Urinary bladder (tissue), 4 donors: ENCODE measurements around the gene COBL. TPM values are rescaled to one million over a fixed set of nuclear protein-coding genes. Genes with fewer than 3 reads are reported as not detected.

Source experiments
- DNase-seq: peaks from one replicate; pipeline ENCODE4 v3.0.0-alpha.2; 2015; ENCODE audit errors: extremely low spot score
- H3K27ac ChIP-seq: one replicate; pipeline ENCODE4 v1.5.1; 2013; ENCODE audit warnings: low read depth, mild to moderate bottlenecking, moderate library complexity
- H3K36me3 ChIP-seq: one replicate; pipeline ENCODE4 v1.6.1; 2013; ENCODE audit warnings: mild to moderate bottlenecking, moderate library complexity; ENCODE audit not compliant: insufficient read depth
- H3K4me1 ChIP-seq: one replicate; pipeline ENCODE4 v1.6.1; 2013; ENCODE audit warnings: mild to moderate bottlenecking, moderate library complexity; ENCODE audit not compliant: insufficient read depth
- H3K4me3 ChIP-seq: one replicate; pipeline ENCODE4 v1.5.1; 2013; ENCODE audit warnings: low read depth, low read length
- WGBS: extraction: QIAGEN DNeasy Blood & Tissue Kit; methylation state at CpG from one replicate; pipeline ENCODE4 v1.1.7; 2013; 5-methylcytosine and 5-hydroxymethylcytosine counted together
- polyA plus RNA-seq: library from polyadenylated mRNA; stranded (reverse); fragments of 200-250 nt; gene quantifications from one replicate; pipeline ENCODE4 v1.2.3, GENCODE V29; 2013
- total RNA-seq: library from RNA; depleted of rRNA; stranded (reverse); fragments of >200 nt; gene quantifications from one replicate; pipeline ENCODE4 v1.2.3, GENCODE V29; 2014
- donor health status: healthy with polysubstance abuse.
- donor health status: healthy.

Gene COBL
- total and polyA plus RNA-seq, 2 donors = 1.6 to 3.3 TPM

DNA sequence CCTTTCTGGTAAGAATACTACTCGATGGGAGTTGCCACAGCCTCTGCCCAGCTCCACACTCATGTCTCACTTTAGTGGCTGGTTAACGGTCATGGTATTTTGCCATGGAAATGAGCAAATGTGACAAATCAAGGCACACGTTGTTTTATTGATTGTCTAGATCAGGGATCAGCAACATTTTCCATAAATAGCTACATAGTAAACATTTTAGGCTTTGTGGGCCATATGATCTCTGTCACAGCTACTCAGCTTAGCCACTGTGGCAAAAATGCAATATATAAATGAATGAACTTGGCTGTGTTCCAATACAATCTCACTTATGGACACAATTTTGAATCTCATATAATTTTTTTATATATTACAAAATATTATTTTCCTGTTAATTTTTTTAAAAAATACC lies 76.9 kb downstream of the COBL start:
- 45% methylated on average over 3 of the region's 3 CpGs for WGBS
- no peak overlapping the region for H3K27ac ChIP-seq
- H3K4me3 ChIP-seq = no peak overlapping the region
- H3K36me3 ChIP-seq = no peaks in the 10 kb centered on the region
- H3K4me1 ChIP-seq = no peaks in the 10 kb centered on the region
- DNase-seq = no peak

DNA sequence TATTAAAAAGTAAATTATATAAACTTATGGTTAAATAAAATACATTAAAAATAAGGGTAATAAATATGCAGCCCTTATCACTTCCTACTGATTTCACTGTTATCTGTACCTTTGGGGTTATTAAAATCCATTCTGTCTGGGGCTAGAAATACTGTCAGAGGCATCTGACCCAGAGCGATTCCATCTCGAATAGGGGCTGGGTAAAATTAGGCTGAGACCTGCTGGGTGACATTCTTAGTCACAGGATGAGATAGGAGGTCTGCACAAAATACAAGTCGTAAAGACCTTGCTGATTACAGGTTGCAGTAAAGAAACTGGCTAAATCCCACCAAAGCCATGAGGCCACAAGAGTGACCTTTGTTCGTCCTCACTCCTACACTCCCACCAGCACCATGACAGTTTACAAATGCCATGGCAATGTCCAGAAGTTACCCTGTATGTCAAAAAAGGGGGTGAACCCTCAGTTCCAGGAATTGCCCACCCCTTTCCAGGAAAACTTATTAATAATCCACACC lies 77.6 kb downstream of the COBL start:
- Histone ChIP-seq H3K36me3 (no peaks in the 10 kb centered on the region), H3K27ac (no peak overlapping the region), H3K4me1 (no peaks in the 10 kb centered on the region), H3K4me3 (no peak overlapping the region)
- 60% methylated on average over 4 of the region's 4 CpGs for WGBS
- DNase-seq = no peak

DNA sequence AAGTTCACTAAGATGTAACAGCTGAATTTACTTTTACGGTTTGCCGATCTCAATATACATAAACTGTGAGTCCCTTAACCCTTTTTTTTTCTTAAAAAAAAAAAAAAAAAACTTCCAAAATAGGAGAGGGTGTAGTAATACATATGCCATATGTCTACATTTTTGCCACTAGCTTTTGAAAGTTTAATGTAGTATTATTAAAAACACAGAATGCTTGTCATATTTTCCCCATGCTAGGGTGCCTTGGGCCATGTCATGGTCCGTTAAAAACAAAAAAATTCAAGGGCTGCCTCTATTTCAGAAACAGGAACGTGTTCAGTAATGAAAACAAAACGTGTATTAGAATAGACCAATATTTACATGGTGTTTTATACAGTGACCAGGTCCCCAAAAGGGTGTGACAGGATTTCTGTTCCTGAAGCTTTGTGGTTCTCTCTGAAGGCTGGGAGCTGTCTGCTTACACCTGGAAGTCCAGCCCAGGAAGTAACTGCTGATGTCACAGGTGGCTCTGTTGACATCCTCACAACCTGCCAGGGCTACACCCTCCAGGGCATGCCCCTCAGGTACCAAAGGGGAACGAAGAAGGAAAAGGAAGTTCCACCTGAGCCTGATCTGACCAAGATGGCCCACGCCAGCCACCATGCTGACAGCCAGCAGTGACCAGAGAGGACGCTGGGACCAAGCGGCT lies 79.0 kb downstream of the COBL start:
- WGBS = 71% methylated on average over 9 of the region's 9 CpGs
- no peak overlapping the region for H3K27ac ChIP-seq
- H3K4me1 ChIP-seq = no peaks in the 10 kb centered on the region
- no peak for DNase-seq
- no peaks in the 10 kb centered on the region for H3K36me3 ChIP-seq
- no peak overlapping the region for H3K4me3 ChIP-seq

DNA sequence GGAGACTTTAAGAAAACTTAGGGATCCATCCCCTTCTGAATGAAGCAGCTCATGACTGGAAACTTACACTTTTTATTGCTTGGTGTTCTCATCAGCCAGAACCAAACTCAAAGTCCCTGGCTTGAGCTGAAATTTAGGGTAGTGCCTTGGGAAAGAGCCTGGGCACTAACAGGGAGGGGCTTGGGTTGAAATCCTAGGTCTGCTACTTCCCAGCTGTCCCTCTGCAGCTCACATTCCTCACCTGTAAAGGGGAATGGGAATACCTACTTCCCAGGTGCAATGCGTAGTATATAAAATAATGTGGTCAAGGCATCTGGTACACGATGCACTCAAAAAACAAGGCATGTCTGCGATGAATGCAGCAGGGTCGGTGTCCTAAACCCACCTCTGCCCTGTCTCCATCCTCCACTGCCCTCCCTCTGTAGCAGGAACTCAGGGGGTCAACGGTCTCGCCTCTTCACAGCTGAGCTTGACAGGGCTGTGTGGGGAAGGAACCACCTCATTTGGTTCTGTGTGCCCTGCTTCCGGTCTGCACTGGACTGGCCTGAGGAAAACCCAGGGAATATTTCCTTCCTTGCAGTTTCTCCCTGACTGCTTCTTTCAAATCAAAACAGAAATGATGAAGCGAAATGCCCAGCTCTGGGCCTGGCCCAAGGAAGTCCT lies 80.0 kb downstream of the COBL start:
- Histone ChIP-seq H3K4me3 (no peak overlapping the region), H3K27ac (no peak overlapping the region)
- WGBS = 79% methylated on average over 8 of the region's 8 CpGs

DNA sequence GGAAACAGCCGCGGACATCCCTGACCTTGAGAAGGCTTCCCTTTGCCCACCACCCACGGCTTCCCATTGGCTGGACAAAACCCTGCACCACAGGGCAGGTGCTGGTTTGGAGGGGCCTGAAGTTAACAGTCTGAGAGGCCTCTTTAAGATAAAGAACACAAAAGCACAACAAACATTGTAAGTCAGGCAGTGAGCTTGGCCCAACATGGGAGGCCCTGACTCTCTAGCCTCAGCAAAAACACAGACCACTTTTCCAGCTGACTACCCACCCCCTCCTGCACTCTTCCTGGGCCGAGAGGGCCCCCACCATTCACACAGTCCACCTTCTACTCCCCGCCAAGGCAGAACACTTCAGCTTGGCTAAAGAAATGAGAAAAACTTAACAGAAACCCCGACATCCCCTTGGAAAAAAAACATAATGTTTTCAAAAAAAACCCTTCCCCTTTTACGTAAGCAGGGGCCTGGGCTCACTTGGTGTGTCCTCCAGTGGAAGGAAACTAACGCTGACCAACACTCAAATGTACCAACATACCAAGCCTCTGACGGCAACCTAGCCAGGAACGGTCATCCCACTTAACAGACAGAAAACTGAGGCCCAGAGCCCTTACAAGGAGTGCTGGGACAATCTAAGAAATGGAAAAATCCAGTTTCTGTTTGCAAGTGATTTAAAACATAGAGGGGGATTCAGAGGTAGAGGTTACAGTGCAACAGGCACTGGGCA lies 80.9 kb downstream of the COBL start:
- Histone ChIP-seq H3K4me3 (no peak overlapping the region), H3K27ac (no peak overlapping the region), H3K4me1 (no peaks in the 10 kb centered on the region), H3K36me3 (no peaks in the 10 kb centered on the region)
- 84% methylated on average over 10 of the region's 10 CpGs for WGBS
- no peak for DNase-seq

More for the DNA sequence above, 80.0 kb downstream of the COBL start:
- H3K36me3 ChIP-seq = no peaks in the 10 kb centered on the region
- no peaks in the 10 kb centered on the region for H3K4me1 ChIP-seq
- no peak for DNase-seq

DNA sequence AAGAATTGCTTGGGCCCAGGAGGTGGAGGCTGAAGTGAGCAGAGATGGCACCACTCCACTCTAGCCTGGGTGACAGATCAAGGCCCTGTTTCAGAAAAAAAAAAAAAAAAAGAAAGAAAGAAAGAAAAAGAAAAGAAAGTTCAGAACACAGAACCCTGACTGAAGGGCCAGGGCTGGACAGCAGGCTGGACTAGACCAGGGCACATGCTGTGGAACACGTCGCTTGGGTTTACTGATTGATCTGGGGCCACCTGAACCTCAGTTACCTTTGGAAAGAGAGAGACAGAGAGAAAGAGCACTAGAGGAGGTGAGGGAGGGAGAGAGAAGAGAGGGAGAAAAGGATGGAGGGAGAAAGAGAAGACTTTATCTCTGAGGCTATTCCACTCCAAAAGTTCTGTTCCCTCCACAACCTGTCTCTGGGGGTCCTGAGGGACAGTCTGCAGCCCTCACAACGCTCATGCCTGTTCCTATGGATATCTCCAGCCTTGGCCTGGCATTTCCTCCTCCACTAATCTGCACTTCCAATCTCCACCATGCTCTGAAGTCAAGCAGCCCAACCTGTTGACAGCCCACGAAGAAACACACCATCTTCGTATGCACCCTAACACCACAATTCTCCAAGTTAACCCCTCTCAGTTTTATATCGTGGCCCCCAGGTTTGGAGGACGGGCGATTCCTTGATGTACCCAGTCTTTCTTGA lies 81.8 kb downstream of the COBL start:
- no peak for DNase-seq
- no peak overlapping the region for H3K27ac ChIP-seq
- H3K36me3 ChIP-seq = no peaks in the 10 kb centered on the region
- 88% methylated on average over 8 of the region's 8 CpGs for WGBS
- H3K4me1 ChIP-seq = no peaks in the 10 kb centered on the region
- H3K4me3 ChIP-seq = no peak overlapping the region

DNA sequence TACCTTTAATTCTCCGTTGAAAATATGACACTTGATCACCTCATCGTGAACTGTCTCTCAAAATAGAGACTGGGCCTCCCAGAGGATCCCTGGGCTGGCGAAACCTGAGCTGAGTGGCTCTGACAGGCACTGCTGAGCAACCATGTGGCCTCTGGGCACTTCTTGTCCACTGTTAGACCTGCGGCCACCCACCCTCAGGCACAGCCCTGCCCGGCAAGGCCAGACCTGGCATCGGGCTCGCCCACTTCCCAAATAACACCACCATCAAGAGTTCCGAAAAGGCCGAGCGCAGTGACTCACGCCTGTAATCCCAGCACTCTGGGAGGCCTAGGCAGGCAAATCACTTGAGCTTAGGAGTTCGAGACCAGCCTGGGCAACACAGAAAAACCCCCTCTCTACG lies 82.5 kb downstream of the COBL start:
- DNase-seq = no peak
- H3K36me3 ChIP-seq = no peaks in the 10 kb centered on the region
- no peaks in the 10 kb centered on the region for H3K4me1 ChIP-seq
- WGBS = 94% methylated on average over 13 of the region's 13 CpGs
- no peak overlapping the region for H3K27ac ChIP-seq
- no peak overlapping the region for H3K4me3 ChIP-seq

DNA sequence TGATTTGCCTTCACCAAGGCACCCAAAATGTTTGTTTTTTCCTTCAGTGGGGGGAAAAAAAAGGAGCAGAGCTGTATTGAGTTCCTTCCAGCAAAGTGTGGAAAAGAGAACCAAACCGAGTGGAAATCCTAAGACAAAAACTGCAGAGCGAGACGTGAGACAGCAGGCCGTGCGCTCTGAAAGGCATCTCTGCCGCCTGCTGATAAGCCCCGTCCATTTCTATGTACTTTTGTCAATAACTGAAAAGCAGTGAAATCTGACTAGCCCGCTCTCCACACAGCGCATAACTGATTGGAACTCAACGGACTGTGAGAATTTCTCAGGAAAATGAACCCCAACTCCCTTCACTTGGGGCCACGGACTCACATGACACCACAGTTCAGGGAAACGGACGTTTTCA lies 83.2 kb downstream of the COBL start:
- no peaks in the 10 kb centered on the region for H3K36me3 ChIP-seq
- 66% methylated on average over 13 of the region's 13 CpGs for WGBS
- H3K4me1 ChIP-seq = no peaks in the 10 kb centered on the region
- H3K4me3 ChIP-seq = no peak overlapping the region
- no peak overlapping the region for H3K27ac ChIP-seq
- no peak for DNase-seq

DNA sequence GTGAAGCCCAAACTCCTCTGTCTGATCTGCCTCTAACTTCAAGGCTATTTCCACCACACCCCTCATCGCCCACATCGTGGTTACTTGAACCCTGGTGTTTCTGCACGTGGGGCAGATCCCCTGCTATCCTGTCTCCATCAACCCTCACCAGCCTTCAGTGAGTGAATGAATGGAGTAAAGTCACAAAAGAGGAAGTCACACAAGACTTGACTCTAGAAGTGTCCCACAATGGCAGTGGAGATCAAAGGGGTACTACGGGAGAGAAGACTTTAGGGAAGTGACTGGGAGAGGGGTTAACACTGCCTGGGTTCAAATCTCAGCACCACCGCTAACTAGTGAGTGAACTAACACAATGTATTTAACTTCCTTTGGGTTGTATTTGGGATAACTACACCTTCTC lies 85.9 kb downstream of the COBL start:
- 88% methylated on average over 5 of the region's 5 CpGs for WGBS
- no peaks in the 10 kb centered on the region for H3K4me1 ChIP-seq
- H3K4me3 ChIP-seq = no peak overlapping the region
- no peak overlapping the region for H3K27ac ChIP-seq
- no peaks in the 10 kb centered on the region for H3K36me3 ChIP-seq
- DNase-seq = no peak

DNA sequence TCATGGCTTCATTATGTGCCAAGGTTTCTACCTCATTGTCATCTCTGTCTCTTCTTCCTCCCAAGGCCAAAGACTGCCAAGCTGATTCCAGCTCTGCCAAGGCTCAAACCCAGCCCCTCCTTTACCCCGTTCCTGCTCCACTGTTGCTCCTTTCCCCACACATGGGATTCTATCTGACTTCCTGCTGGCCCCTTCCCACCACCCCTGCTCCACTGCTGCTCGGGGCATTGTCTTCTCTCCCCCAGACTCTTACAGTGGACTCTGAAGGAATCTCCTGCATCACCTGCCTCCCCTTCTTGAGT lies 86.3 kb downstream of the COBL start:
- no peaks in the 10 kb centered on the region for H3K4me1 ChIP-seq
- no peaks in the 10 kb centered on the region for H3K36me3 ChIP-seq
- no peak overlapping the region for H3K27ac ChIP-seq
- 77% methylated on average over 2 of the region's 2 CpGs for WGBS
- H3K4me3 ChIP-seq = no peak overlapping the region
- no peak for DNase-seq

DNA sequence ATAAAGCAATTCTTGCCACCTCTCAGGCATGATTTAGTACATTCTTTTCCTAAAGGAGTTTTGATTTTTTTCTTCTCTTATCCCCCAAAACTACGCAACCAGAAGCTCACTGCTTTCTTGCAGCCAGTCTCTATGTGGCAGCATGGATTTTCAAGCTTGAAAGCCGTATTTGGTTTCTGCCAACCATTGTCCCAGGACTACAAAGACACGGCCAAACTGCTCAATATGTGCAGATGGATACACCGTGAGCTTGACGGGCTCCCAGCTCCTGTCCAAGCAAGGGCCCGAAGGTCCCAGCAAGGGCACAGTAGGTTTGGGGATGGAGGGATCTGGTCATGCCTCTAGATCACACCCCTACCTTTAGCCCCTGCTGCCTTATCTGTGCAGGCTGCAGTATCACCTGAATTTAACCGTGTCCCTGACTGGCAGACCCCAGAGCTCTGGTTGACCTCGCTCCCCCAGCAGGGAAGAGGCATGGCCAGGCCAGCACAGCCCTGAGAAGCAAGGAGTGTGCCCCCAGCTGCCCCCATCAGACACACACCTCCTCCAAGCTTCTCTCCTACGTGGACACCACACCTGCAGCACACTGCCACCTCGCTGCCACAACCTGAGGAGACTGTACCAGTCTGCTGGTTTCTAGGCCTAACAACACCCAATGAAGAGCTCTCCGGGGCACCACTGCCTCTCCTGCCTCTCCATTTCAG lies 86.8 kb downstream of the COBL start:
- 92% methylated on average over 11 of the region's 11 CpGs for WGBS
- no peak overlapping the region for H3K27ac ChIP-seq
- no peak for DNase-seq
- no peaks in the 10 kb centered on the region for H3K36me3 ChIP-seq
- no peak overlapping the region for H3K4me3 ChIP-seq
- H3K4me1 ChIP-seq = no peaks in the 10 kb centered on the region

DNA sequence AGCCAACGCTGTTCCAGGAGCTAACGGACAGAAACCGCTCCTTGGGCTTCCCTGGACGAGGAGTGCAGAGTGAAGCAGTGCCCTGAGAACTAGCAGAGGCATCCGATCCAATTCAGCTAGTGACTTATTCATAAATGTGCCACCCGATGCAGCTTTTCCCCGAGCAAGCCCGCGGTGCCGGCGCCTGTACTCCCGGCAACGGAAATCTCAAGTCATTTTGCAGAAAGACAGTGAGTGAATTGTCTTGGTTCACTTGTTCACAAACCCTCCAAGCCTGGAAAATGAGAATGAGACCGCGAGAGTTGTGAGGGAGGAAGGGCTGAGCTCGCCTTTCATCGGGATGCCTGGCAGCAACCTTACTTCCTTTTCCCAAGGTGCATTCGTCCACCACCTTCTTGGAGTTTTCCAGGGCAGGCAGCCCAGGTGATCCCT lies 87.5 kb downstream of the COBL start:
- Histone ChIP-seq H3K4me1 (no peaks in the 10 kb centered on the region), H3K36me3 (no peaks in the 10 kb centered on the region), H3K4me3 (no peak overlapping the region), H3K27ac (no peak overlapping the region)
- WGBS = 71% methylated on average over 18 of the region's 18 CpGs
- no peak for DNase-seq

DNA sequence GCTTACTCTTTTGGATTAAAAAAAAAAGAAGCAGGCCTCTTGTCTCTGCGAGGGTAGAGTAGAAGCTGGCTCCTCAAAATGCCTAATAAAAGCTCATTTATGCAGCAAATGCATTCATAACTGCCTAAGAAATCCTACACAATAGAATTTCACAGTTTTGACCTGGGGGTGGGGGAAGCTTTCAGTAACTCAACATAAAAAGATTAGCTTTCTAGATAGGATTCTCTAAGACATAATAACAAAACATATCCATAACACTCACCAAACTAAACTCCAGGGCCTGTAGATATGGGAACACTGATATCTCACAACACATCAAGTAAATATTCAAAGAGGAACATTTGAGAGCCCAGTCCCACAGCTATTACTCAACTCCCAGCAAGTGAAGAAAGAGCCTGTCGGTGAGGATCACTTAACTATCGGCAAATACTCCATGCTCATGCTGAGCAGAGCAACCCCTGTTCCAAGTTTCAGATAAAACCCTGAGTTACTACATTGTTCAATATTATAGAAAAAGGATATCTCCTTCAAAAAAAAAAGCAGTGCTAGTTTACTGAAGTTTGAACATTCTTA lies 88.1 kb downstream of the COBL start:
- Histone ChIP-seq H3K36me3 (no peaks in the 10 kb centered on the region), H3K4me3 (no peak overlapping the region), H3K27ac (no peak overlapping the region), H3K4me1 (no peaks in the 10 kb centered on the region)
- 46% methylated on average over 3 of the region's 3 CpGs for WGBS
- no peak for DNase-seq
